Vagina (tissue), 2 donors: ENCODE measurements around the gene LMNTD1.

Experiments used
- POLR2AphosphoS5 ChIP-seq, 2 donors: sonication (generic); formaldehyde crosslinking; IDR thresholded peaks; one replicate each; pipeline ENCODE4 v1.9.0; 2017; ENCODE audit warnings: antibody characterized with exemption in 2 of 2, mild to moderate bottlenecking in 2 of 2, low read depth in 1 of 2; ENCODE audit not compliant: insufficient read depth in 1 of 2
- TF ChIP-seq, protein P1 (sequence below), 3 experiments: fragments of 450-650 bp in 2 of 3; fragments of 200-600 bp in 1 of 3; sonication (generic) in 1 of 3; IDR thresholded peaks; one replicate each; pipeline ENCODE4 v1.5.1; 2017 to 2019; ENCODE audit warnings: antibody characterized with exemption in 3 of 3, mild to moderate bottlenecking in 2 of 3, moderate library complexity in 2 of 3

DNA sequence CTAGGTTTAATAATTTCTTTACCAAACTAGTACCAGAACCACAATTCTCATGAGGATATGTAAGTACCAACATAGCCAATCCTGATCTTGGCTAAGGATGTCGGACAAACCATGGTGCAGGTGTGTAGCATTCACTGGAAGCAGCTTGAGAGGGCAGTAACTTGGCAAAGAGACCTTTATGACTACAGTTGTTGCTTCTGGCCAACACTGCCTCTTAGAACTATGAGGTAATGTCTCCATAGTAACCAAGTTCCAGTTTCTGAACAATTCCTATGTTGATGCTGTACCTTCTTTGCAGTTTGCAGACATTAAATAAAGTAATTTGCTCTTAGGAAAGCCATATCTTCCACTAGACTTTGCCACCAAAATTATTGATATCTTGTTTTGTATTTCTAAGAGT, at the start of gene LMNTD1:
- TF ChIP-seq, protein P1, sequence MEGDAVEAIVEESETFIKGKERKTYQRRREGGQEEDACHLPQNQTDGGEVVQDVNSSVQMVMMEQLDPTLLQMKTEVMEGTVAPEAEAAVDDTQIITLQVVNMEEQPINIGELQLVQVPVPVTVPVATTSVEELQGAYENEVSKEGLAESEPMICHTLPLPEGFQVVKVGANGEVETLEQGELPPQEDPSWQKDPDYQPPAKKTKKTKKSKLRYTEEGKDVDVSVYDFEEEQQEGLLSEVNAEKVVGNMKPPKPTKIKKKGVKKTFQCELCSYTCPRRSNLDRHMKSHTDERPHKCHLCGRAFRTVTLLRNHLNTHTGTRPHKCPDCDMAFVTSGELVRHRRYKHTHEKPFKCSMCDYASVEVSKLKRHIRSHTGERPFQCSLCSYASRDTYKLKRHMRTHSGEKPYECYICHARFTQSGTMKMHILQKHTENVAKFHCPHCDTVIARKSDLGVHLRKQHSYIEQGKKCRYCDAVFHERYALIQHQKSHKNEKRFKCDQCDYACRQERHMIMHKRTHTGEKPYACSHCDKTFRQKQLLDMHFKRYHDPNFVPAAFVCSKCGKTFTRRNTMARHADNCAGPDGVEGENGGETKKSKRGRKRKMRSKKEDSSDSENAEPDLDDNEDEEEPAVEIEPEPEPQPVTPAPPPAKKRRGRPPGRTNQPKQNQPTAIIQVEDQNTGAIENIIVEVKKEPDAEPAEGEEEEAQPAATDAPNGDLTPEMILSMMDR (IDR thresholded peaks at IDR 0.05), result no peak
- no peak for TF ChIP-seq POLR2AphosphoS5 (IDR thresholded peaks at IDR 0.05; ENCODE audit: insufficient read depth in 1 of 2, low read depth in 1 of 2)
